ENCODE results near the gene ZCCHC2.

DNA sequence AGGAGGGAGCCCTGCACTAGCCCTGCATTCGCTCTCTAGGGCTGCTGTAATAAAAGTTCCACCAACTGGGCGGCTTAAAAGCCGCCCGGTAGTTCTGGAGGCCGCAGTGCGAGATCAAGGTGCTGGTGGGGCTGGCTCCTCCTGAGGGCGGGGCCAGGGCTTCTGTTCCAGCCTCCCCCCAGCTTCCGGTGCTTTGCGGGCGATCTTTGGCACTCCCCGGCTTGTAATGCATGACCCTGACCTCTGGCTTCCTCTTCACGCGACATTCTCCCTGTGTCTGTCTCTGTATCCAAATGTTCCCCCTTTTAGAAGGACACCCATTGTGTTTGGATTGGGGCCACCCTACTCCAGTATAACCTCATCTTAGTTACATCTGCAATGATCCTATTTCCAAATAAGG, 84.5 kb downstream of the ZCCHC2 start:
- TF ChIP-seq EP300 (IDR thresholded peaks at IDR 0.05) (no peak), POLR2A (IDR thresholded peaks at IDR 0.05) (no peak)

All from sigmoid colon (tissue), 4 donors.